Measurements from ENCODE around the gene STARD7.

DNA sequence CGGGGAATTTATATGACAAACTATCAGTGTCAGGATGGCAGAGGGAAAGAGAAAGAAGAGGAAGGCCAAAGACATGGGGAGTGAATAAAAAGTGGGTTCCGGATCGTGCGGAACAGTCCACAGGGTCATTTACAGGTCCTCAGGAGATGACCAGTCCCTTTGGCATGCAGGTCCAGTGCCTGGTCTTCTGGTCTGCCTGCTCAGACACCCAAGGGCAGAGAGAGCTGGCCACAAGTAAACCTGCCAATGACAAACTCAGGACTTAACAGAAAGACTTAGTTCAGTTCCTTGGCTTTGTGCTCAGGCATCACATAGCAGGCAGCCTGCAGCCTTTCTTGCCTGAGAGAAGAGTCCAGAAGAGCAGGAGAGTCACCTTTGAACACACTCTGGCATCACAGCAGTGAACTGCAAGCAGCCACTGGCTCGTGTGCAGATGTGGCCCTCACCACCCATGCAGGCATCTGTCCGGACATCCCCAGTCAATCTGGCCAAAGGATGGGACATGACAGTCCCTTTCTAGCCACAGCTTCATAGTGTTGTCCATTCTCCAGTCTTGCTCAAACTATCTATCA, 43.2 kb upstream of the STARD7 start:
- TF ChIP-seq, protein P1, sequence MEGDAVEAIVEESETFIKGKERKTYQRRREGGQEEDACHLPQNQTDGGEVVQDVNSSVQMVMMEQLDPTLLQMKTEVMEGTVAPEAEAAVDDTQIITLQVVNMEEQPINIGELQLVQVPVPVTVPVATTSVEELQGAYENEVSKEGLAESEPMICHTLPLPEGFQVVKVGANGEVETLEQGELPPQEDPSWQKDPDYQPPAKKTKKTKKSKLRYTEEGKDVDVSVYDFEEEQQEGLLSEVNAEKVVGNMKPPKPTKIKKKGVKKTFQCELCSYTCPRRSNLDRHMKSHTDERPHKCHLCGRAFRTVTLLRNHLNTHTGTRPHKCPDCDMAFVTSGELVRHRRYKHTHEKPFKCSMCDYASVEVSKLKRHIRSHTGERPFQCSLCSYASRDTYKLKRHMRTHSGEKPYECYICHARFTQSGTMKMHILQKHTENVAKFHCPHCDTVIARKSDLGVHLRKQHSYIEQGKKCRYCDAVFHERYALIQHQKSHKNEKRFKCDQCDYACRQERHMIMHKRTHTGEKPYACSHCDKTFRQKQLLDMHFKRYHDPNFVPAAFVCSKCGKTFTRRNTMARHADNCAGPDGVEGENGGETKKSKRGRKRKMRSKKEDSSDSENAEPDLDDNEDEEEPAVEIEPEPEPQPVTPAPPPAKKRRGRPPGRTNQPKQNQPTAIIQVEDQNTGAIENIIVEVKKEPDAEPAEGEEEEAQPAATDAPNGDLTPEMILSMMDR (IDR thresholded peaks at IDR 0.05), result no peak
- TF ChIP-seq POLR2A (IDR thresholded peaks at IDR 0.05), result no peak

Data from thyroid gland (tissue), 4 donors.